Lower leg skin (tissue), 3 donors: ENCODE data around the gene NSUN6.

Experiments used
- POLR2A ChIP-seq, 2 donors: fragments of 450-650 bp; IDR thresholded peaks; one replicate each; pipeline ENCODE4 v1.6.1; 2016 to 2017; ENCODE audit warnings: antibody characterized with exemption in 2 of 2, mild to moderate bottlenecking in 1 of 2, moderate library complexity in 1 of 2
- TF ChIP-seq, protein P1 (sequence below), 3 donors: fragments of 450-650 bp; IDR thresholded peaks; one replicate each; pipeline ENCODE4 v1.5.1; 2016; ENCODE audit warnings: antibody characterized with exemption in 3 of 3, mild to moderate bottlenecking in 3 of 3, moderate library complexity in 2 of 3

DNA sequence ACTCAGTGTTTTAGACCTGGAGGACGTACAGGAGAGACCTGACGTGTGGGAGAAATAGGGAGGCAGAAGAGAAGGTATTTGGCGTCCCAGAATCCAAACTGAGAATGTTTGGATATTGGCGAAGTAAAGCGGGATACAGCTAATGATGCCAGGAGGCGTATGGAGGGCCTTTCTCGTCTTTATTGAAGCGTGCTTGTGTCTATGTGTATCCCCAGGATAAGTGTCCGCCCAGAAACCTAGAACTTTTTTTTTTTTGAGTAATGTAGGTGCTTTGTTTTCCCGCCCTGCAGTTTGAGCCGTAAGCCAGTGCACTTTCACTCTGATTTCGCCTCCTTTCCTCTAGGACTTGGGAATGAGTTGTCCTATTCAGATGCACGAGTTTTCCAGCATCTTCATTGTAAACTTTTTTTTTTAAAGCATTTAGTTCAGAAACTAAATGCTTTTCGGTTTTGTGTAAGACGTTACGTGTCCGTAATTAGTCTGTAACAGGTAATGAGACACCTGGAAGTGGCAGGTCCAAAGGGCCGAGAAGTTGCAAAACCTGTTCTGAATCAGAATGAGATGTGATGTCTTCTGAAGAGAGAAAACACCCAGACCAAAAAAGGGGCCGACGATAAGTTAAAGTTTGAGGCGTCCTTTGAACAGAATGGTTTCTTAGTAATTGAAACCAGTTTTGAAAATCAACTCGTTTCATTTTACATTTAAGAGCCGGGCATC lies 8.6 kb upstream of the NSUN6 start:
- TF ChIP-seq, protein P1, sequence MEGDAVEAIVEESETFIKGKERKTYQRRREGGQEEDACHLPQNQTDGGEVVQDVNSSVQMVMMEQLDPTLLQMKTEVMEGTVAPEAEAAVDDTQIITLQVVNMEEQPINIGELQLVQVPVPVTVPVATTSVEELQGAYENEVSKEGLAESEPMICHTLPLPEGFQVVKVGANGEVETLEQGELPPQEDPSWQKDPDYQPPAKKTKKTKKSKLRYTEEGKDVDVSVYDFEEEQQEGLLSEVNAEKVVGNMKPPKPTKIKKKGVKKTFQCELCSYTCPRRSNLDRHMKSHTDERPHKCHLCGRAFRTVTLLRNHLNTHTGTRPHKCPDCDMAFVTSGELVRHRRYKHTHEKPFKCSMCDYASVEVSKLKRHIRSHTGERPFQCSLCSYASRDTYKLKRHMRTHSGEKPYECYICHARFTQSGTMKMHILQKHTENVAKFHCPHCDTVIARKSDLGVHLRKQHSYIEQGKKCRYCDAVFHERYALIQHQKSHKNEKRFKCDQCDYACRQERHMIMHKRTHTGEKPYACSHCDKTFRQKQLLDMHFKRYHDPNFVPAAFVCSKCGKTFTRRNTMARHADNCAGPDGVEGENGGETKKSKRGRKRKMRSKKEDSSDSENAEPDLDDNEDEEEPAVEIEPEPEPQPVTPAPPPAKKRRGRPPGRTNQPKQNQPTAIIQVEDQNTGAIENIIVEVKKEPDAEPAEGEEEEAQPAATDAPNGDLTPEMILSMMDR (IDR thresholded peaks at IDR 0.05) = no peak
- TF ChIP-seq POLR2A (IDR thresholded peaks at IDR 0.05) = no peak
